Stimulated activated CD8-positive, alpha-beta memory T cell treated with anti-CD3 and anti-CD28 coated beads, Interleukin-15, amount 100 ng/mL, for 48 hours (primary cell): Measurements from ENCODE around the gene CHP2.
"Not testable (repeated sequence)": the region's sequence is repeated elsewhere in the genome, so short reads cannot be mapped to it uniquely, and the experiment has no call there.

ENCODE experiments used
- DNase-seq, 2 donors: peaks; one replicate each; pipeline ENCODE4 v3.0.0-alpha.2; 2020; ENCODE audit warnings: low read depth in 2 of 2

The CHP2 gene

GRCh38 chr16:23745263-23745662 is 9.6 kb upstream of the CHP2 start:
- DNase-seq: no peak

GRCh38 chr16:23748630-23749029 is 6.2 kb upstream of the CHP2 start:
- DNase-seq: no peak

- DNase-seq: not testable (repeated sequence)
Measured at GRCh38 chr16:23751053-23751452, 3.8 kb upstream of the CHP2 start.

- no peak for DNase-seq
Measured at GRCh38 chr16:23753908-23754593, 775 bp upstream of the CHP2 start.

GRCh38 chr16:23755484-23755809 is 621 bp downstream of the CHP2 start:
- DNase-seq: no peak

GRCh38 chr16:23757116-23757515 is 2.3 kb downstream of the CHP2 start:
- no peak for DNase-seq

- DNase-seq: no peak
Measured at GRCh38 chr16:23757937-23758619, 3.3 kb downstream of the CHP2 start.

- no peak for DNase-seq
Measured at GRCh38 chr16:23765933-23766332, 11.1 kb downstream of the CHP2 start.

GRCh38 chr16:23768581-23768980 is 13.8 kb downstream of the CHP2 start:
- DNase-seq: no peak

GRCh38 chr16:23771027-23771426 is 16.2 kb downstream of the CHP2 start:
- no peak for DNase-seq

- DNase-seq: no peak
Measured at GRCh38 chr16:23771642-23772041, 16.8 kb downstream of the CHP2 start.

GRCh38 chr16:23773339-23773738 is 18.5 kb downstream of the CHP2 start:
- no peak for DNase-seq

- DNase-seq: no peak
Measured at GRCh38 chr16:23781176-23781575, 26.4 kb downstream of the CHP2 start.

- DNase-seq: no peak
Measured at GRCh38 chr16:23784811-23785447, 30.1 kb downstream of the CHP2 start.

GRCh38 chr16:23785842-23786241 is 31.0 kb downstream of the CHP2 start:
- DNase-seq: no peak

GRCh38 chr16:23786964-23787561 is 32.2 kb downstream of the CHP2 start:
- DNase-seq: no peak

GRCh38 chr16:23788685-23789084 is 33.9 kb downstream of the CHP2 start:
- no peak for DNase-seq

GRCh38 chr16:23795378-23795777 is 40.6 kb downstream of the CHP2 start:
- no peak for DNase-seq

- no peak for DNase-seq
Measured at GRCh38 chr16:23796941-23797340, 42.1 kb downstream of the CHP2 start.

GRCh38 chr16:23801378-23801777 is 46.6 kb downstream of the CHP2 start:
- DNase-seq: peak; percentile 50 to 53

- DNase-seq: no peak
Measured at GRCh38 chr16:23802776-23803175, 48.0 kb downstream of the CHP2 start.

GRCh38 chr16:23803591-23804123 is 48.8 kb downstream of the CHP2 start:
- DNase-seq: peak; percentile 53 to 60

GRCh38 chr16:23807028-23807427 is 52.2 kb downstream of the CHP2 start:
- no peak for DNase-seq
